KMS-11 (cell line): ENCODE data around the gene TECTA.

Source experiments
- H2AFZ ChIP-seq: fragments of 200-600 bp; sonication (generic); 2 replicates; pipeline ENCODE4 v1.6.1; 2016; ENCODE audit warnings: antibody characterized with exemption, mixed run types, low read depth
- H3K27ac ChIP-seq: fragments of 200-600 bp; sonication (generic); 2 replicates; pipeline ENCODE4 v1.6.1; 2016; ENCODE audit warnings: mild to moderate bottlenecking, mixed run types
- H3K27me3 ChIP-seq: fragments of 200-600 bp; sonication (generic); 2 replicates; pipeline ENCODE4 v1.6.1; 2017; ENCODE audit warnings: mild to moderate bottlenecking, low read depth, mixed run types, moderate library complexity; ENCODE audit not compliant: insufficient read depth
- H3K36me3 ChIP-seq: fragments of 200-600 bp; sonication (generic); 2 replicates; pipeline ENCODE4 v1.6.1; 2017; ENCODE audit warnings: mild to moderate bottlenecking, mixed run types; ENCODE audit not compliant: insufficient read depth
- H3K4me1 ChIP-seq: fragments of 200-600 bp; sonication (generic); 2 replicates; pipeline ENCODE4 v1.6.1; 2016; ENCODE audit warnings: mild to moderate bottlenecking, low read depth, mixed run types; ENCODE audit not compliant: poor library complexity, severe bottlenecking
- H3K4me2 ChIP-seq: fragments of 200-600 bp; sonication (generic); 2 replicates; pipeline ENCODE4 v1.7.0; 2016; ENCODE audit warnings: mild to moderate bottlenecking, mixed run types
- H3K4me3 ChIP-seq: fragments of 200-600 bp; sonication (generic); IDR thresholded peaks from 2 replicates; pipeline ENCODE4 v1.6.1; 2017; ENCODE audit warnings: low read depth, low read length, mixed read lengths; ENCODE audit not compliant: insufficient read depth
- H3K79me2 ChIP-seq: fragments of 200-600 bp; sonication (generic); 2 replicates; pipeline ENCODE4 v1.6.1; 2016; ENCODE audit warnings: low read depth, mixed run types; ENCODE audit not compliant: insufficient read depth
- H3K9ac ChIP-seq: fragments of 200-600 bp; sonication (generic); 2 replicates; pipeline ENCODE4 v1.6.1; 2016; ENCODE audit warnings: mild to moderate bottlenecking, mixed run types
- H4K20me1 ChIP-seq: fragments of 200-600 bp; sonication (generic); 2 replicates; pipeline ENCODE4 v1.6.1; 2016; ENCODE audit warnings: mild to moderate bottlenecking, mixed run types; ENCODE audit not compliant: insufficient read depth
- TF ChIP-seq, protein P1 (sequence below): fragments of 200-600 bp; sonication (generic); conservative IDR thresholded peaks from 2 replicates; pipeline ENCODE4 v1.6.1; 2017; ENCODE audit warnings: low read depth, mild to moderate bottlenecking, antibody characterized with exemption, low read length, moderate library complexity, mixed read lengths

Gene TECTA

DNA sequence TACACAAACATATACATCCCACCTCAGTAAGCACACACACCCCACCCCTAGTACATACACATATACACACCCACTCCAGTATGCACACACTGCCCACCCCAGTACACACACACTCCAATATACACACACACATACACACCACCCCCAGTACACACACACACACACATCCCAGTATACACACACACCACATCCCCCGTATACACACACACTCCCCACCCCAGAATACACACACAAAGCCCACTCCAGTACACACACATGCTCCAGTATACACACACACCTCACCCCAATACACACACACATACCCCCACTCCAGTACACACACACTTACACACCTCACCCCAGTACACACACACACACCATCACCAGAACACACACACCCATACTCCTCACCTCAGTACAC, 7.4 kb downstream of the TECTA start:
- Histone ChIP-seq H3K27ac (no peak overlapping the region), H3K9ac (no peak overlapping the region), H3K36me3 (no peaks in the 10 kb centered on the region), H2AFZ (no peak overlapping the region), H4K20me1 (no peaks in the 10 kb centered on the region), H3K79me2 (no peaks in the 10 kb centered on the region), H3K27me3 (no peaks in the 10 kb centered on the region), H3K4me1 (no peaks in the 10 kb centered on the region), H3K4me2 (no peak overlapping the region), H3K4me3 (no peak overlapping the region)
- TF ChIP-seq, protein P1, sequence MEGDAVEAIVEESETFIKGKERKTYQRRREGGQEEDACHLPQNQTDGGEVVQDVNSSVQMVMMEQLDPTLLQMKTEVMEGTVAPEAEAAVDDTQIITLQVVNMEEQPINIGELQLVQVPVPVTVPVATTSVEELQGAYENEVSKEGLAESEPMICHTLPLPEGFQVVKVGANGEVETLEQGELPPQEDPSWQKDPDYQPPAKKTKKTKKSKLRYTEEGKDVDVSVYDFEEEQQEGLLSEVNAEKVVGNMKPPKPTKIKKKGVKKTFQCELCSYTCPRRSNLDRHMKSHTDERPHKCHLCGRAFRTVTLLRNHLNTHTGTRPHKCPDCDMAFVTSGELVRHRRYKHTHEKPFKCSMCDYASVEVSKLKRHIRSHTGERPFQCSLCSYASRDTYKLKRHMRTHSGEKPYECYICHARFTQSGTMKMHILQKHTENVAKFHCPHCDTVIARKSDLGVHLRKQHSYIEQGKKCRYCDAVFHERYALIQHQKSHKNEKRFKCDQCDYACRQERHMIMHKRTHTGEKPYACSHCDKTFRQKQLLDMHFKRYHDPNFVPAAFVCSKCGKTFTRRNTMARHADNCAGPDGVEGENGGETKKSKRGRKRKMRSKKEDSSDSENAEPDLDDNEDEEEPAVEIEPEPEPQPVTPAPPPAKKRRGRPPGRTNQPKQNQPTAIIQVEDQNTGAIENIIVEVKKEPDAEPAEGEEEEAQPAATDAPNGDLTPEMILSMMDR: no peak

DNA sequence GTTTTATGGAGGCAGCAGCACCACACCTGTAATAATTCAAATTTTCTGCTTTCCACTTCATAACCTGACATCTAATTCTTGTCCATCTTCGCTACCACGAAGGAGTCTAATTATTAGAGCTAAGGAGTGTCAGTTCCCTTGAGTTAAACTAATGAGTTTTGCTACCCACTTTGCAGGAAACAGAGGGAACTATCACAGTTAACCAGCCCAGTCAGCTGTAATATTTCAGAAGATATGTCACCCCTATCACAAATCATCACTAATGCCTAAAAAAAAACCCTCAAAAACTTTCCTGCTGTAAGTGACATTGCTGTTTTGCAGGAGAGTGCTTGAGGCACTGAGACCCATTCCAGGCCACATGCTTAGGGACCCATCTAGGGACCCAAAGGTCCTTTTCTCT, 8.4 kb downstream of the TECTA start:
- Histone ChIP-seq H3K27ac (no peak overlapping the region), H2AFZ (no peak overlapping the region), H3K9ac (no peak overlapping the region), H3K4me3 (no peak overlapping the region), H3K36me3 (no peaks in the 10 kb centered on the region), H3K4me1 (no peaks in the 10 kb centered on the region), H3K79me2 (no peaks in the 10 kb centered on the region), H3K27me3 (no peaks in the 10 kb centered on the region), H3K4me2 (no peak overlapping the region), H4K20me1 (no peaks in the 10 kb centered on the region)
- TF ChIP-seq, protein P1: no peak

DNA sequence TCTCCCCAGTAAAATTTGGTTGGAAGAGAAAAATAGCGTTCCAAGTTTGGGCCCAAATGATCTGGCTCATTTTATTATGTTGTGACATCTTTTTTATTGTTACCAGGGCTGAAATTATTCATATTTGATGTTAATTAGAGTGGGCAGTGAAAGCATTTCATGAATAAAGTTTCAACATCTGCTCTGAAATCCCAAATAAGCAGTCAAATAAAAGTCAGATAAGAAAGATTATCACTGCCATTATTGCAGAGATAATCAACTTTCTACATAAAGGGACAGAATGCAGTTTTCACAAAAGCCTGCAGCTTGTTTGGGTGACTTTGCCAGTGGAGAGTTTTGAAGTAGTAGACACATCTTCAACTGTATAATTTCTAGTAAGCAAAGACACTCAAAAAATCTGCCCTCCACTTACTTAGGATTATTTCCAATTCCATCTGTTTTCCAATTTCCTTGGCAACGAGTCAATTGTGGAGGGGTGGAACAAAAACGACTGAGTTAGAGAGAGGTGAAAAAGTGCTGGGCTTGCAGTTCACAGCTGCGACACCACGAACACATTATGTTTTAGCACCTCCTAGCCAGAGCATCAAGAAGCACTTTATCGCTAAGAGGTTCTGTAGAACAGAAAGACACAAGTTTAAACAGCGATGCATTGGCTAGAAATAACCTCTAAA, 9.0 kb downstream of the TECTA start:
- Histone ChIP-seq H3K79me2 (no peaks in the 10 kb centered on the region), H3K4me3 (no peak overlapping the region), H3K27me3 (no peaks in the 10 kb centered on the region), H4K20me1 (no peaks in the 10 kb centered on the region), H3K9ac (no peak overlapping the region), H3K27ac (no peak overlapping the region), H3K4me1 (no peaks in the 10 kb centered on the region), H2AFZ (no peak overlapping the region), H3K36me3 (no peaks in the 10 kb centered on the region), H3K4me2 (no peak overlapping the region)
- TF ChIP-seq, protein P1: no peak

DNA sequence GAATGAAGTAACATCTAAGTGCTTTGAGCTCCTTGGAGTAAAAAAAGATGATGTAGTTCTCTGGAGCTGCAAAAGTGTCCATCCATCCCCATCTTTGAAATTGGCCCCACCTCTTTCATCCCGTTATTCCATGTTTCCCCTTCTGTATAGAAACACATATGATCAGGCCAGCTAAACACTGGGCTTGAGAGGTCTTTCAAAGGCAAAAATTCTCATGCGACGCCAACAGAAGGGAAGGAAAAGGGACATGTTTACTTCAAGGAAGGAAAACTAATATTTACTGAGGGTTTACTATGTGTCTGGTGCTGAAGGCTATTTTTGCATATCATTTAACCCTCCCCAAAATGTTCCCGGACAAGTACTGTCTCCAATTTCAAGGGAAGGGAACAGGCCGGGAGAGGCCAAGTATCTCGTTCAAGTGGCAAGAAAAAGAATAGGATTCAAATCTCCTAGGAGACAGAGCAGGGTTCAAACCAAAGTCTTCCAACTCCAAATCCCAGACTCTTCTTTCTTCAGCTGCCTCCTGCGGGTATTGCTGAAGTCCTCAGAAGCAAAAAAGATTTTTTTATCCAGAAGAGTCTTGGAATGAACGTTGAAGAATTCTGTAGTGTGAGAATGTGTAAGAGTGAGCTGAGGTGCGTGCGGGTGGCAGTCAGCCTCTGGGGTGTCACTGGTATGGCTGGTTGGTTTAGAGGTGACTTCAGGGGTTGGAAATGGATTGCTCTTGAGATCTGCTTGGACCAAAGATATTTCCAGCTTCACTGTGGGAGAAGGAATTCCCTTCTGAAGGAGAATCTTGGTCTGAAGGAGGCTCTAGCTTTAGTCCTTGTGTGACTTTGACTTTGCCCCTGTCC, 10.1 kb downstream of the TECTA start:
- Histone ChIP-seq H3K27me3 (no peaks in the 10 kb centered on the region), H3K79me2 (no peaks in the 10 kb centered on the region), H3K4me2 (no peak overlapping the region), H4K20me1 (no peaks in the 10 kb centered on the region), H3K27ac (no peak overlapping the region), H3K36me3 (no peaks in the 10 kb centered on the region), H3K4me1 (no peaks in the 10 kb centered on the region), H3K9ac (no peak overlapping the region), H3K4me3 (no peak overlapping the region), H2AFZ (no peak overlapping the region)
- TF ChIP-seq, protein P1: no peak
